NCI-H187 treated with DMSO at 0.1 percent for 48 hours (cell line): ENCODE results near the gene LDLRAD4.
"Not testable (repeated sequence)": the region's sequence is repeated elsewhere in the genome, so short reads cannot be mapped to it uniquely, and the experiment has no call there.

Experiments
- DNase-seq: peaks from one replicate; lab custom pipeline; 2025; lab: John Stamatoyannopoulos, UW

LDLRAD4 gene

DNA sequence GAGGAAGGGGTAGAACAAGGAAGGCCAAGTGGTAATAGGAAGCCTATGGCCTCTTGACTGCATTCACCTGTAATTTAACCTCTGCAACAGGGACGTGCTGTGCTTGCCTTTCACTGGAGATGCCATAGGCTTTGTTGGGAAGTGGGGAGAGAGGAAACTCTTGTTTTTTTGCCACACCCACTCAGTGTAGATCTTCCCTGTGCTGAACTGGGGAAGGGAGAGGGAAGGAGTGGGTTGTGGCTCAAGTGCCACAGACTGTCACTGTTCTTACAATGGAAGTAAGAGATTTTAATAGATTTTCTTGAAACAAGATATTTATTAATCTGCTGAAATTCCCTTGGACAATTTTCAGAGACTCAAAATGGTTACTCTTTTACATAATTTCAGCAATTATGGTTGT lies 380.5 kb downstream of the LDLRAD4 start:
- no peak for DNase-seq

DNA sequence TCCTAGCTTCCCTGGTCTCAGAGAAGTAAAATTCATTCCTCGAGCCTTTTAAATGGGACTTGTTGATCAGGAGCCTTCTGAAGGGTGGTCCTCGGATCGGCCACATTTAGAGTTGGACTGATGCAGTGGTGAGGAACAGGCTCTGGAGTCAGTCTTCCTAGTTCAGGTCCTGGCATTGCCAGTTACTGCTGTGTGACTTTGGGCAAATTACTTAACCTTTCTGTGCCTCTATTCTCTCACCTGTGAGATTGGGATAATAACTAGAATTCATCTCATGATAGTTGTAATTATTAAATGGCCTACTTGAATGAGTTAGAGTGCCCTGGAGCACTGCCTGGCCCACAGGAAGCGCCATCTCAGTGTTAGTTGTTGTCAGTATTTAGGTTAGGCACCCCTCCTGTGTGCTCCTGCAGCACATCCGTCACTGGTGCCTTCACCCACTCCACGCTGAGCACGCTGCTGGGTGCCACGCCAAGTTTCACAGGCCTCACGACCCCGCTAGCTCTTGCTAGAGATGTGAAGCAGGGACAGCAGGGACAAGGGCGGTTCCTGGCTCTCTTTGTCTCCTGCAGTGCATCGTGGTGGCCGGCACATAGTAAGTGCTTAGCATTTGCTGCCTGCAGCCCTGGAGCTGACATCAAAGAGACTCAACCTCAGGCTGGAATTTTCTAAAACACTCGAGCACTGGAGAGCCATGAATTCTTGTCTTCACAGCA lies 384.9 kb downstream of the LDLRAD4 start:
- no peak for DNase-seq

DNA sequence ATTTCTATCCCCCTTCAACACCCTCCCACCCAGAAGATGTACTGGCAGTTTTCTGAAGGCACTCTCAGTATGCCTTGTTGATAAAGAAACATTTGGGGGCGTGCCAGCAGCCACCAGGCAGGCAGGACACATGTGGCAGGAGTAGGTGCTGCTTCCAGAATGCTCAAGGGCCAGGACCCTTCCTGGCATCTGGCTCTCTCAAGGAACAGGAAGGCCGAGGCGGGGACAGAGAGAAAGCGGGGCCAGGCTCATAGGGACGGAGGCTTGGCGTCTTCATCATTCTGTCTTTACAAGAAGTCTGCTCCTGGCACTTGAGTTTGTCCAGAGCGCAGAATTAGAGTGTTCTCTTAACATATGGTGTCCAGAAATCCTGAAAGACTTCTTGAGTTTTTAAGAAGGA lies 386.2 kb downstream of the LDLRAD4 start:
- DNase-seq: no peak

DNA sequence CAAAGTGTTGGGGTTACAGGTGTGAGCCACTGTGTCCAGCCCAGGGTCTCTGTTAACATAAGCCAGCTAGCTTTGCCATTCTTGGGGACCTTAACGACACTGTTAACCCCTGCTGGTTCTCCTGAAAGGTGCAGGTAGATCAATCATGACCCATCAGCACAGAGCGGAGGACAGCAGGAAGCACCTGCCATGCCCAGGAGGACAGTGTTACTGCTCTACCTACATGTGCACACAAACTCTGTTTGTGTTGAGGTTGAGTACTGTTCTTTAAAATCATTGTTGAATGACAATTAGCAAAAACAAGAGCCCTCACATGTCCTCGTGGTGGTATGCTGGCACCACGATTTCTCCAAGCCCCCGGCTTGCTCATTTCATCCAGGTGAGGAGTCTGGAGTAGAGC lies 386.9 kb downstream of the LDLRAD4 start:
- DNase-seq: no peak

DNA sequence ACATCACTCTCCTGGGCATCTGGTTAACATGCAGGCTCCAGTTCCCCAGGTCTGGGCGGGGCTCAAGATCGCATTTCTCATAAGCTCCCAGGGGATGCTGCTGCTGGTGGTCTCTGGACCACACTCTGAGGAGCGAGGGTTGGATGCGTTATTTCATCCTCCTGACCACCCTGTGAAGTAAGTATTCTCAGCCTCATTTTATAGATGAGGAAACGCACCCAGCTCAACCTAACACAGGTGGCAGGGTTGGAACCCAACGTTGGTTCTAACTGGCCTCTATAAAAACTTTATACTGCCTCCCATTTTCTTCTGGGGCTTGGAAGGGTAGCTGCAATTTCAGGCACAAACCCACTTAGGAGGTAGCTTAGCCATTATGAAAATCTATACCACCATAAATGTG lies 387.3 kb downstream of the LDLRAD4 start:
- DNase-seq: no peak

DNA sequence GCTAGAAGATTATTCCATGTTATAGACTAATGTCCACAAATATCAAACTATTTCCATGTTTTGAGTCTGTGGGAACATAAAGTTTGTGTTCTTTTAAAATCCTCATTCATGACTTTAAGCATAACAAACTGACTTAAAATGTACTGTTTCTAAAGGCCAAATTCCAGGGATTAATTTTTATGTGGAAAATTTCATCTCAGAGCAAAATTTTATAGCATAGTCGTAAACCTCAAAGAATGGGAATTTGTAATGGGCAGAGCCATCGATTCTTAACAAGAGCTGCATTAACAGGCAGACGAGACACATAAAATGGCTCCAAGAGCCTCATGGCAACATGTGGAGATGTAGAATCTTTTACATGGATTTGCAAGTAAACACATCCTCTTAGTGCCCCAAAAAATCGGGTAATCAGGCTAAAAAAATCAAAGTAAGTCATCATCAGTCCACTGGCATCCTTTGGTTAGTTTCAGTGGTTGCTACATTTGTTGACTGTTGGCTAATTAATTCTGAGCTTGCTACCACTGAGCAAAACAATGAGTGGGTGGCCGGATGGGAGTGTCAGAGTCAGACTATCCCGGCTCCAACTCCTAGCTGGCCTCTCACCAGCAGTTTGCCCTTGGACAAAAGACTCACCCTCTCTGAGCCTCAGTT lies 388.2 kb downstream of the LDLRAD4 start:
- no peak for DNase-seq

DNA sequence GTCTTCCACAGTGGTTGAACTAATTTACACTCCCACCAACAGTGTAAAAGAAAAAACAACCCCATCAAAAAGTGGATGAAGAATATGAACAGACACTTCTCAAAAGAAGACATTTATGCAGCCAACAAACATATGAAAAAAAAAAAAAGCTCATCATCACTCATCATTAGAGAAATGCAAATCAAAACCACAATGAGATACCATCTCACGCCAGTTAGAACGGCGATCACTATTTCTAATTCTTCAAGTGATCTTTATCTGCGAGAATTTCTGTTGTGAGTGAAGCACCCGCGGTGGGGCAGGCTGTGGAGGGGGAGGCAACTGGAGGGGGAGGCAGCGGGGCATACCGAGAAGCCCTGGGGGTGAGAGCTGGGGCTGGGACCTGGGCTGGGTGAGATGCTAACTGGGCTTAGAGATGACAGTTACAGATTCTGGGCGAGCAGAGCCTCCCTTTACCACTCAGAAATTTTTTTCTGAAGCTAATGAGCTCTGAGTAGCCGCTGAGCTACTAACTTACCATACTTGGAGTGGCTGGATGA lies 389.5 kb downstream of the LDLRAD4 start:
- not testable (repeated sequence) for DNase-seq

DNA sequence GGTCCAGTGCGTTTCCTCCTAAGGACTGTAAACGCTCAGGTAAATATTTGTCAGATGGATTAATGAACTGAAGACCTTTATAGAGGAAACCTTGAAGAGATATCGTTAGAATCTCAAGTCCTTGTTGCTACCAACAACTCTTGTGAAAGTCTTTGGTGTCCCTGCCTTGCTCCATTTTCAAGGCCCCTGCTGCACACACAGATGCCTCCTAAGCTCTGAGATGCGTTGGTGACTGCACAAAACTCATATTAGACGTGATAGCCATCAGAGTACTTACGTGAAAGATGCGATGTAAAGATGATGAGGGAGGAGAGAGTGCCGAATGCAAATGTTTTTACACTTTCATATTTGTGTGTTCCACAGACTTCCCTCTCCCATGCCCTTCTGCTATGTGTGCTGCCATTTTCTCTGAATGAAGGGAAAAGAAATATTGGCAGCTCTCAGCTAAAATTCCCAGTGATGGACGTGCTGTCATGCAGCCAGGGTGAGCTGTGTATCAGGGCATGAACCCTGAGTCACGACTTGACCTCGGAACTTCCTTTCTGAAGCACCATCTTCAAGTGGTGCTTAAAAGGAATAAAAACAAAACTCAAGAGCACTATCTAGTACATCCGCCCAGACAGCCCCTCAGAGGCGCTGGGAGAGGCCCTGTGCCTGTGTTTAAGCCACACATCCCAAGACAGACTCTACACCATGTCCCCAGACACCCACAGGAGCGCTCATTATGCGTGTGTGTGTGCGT lies 390.4 kb downstream of the LDLRAD4 start:
- DNase-seq: no peak

DNA sequence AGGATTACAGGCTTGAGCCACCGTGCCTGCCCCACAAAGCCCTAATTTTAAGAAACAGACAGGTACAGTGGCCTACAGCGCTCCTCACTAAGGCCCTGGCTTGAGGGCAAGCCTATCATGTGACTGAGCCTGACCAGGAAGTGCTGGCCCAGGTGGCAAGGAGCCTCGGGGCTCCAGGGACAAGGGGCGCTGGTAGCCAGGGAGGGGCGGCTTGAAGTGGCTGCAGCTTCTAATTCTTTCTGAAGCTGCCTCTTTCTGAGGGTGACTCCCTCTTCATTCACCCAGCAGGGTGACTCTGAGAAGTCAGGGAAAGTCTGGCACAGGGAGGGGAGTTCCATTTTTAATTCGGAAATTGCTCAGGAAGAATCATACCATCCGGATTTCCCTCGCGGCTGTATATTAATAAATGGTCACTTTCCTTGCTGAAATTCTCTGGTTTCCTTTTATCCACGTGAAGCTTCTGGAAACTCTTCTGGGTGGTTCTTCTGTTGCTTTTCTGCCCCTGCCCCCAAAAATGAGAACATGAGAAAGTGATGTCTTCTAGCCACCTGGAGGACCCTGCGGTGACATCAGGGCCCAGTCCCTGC lies 392.1 kb downstream of the LDLRAD4 start:
- DNase-seq: no peak

DNA sequence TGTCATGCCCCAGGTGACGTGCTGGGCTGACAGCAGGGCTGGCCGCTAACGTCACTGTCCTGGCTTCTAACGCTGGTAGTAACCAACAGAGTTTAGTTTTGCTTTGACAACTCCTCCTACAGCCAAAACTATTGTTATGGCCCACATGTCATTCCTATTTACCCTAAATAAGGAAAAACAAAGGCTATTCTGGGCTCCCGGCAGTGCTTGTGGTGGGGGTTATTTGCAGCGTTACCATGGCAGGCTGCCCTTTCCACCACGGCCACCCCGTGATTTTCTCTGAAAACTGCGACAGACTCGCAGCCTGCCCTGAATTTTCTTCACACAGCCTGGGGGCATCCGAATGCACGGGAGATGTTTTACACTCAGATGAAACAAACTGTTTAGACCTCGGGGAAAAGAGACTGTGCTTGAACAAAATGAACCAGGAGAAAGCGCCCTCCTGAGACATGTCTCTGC lies 392.6 kb downstream of the LDLRAD4 start:
- DNase-seq: no peak

DNA sequence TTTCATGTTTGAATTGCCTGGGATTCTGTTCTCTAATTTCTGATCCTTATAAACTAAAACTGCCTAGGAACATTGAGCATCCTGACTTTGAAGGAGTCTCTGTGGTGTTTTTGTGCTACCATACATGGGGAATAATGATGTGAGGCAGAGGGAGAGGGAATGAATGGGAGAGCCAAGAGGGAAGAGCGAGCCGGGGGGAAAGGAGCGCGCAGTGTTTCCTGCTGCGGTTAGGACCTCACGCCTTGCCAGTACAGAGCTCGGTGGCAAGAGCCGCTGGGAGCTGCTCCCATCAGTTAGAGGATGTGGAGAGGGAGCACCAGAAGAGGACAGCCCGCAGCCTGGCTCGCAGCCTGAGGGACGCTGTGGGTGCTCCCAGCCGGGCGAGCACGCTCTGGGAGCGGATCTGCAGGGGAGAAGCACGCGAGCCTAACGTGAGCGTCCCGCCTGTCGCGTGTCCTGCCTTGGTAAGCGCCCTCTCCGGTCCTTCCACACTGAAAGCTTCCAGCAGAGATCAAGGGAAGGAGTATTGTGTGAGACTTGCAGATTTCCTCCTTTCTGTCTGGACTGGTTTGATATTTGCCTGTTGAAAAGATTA lies 393.1 kb downstream of the LDLRAD4 start:
- no peak for DNase-seq

DNA sequence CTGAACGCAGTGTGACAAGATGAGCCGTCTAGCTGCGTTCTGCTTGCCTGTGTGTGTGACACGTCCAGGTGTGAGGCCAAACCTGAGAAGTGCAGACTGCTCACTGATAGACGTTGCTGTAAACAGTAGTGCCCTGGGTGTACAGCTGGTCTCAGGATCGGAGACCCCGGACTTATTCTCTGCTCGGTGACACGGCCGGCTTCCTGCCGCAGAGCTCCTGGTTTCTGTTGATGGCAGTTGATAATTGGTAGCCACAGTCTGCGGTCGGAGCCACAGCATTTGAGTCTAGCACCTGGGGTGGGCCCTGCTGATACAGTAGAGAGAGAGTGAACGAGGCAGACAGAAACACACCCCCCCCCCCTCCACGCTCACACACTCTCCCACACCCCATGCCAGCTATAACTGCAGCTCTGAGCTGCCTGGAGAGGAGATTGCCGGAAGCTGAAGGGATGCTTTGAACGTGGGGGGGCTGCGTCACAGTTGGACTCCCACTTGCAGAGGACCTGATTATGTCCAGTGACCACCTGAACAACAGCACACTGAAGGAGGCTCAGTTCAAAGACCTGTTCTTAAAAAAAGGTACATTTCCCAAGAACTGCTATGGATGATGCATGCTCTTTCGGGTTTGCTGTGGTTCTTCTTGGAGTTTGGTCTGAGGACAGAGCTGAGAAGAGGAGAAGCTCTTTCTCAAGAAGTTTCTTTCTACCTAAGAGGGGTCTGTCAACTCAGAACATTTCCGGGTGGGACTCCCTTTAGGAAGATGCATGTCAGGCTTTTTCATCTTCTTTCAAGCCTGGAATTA lies 393.8 kb downstream of the LDLRAD4 start:
- DNase-seq: no peak

DNA sequence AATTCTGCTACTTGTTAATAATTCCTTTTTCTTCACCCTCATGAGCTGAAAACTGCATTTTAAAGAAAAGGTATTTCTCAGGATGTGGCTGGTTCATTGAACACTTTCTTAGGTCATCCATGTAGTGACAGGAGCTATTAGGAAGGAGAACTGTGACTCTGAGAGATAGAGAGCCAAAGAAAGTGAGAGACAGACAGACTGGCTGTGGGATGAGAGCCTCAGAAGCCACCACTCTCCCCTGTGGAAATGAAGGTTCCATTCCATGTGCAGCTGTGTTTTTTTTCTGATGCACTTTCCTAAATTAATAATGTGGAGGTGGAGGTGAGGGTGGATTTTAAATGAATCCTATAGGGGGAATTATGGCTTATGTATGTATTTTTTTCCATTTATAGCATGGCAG lies 394.5 kb downstream of the LDLRAD4 start:
- no peak for DNase-seq

DNA sequence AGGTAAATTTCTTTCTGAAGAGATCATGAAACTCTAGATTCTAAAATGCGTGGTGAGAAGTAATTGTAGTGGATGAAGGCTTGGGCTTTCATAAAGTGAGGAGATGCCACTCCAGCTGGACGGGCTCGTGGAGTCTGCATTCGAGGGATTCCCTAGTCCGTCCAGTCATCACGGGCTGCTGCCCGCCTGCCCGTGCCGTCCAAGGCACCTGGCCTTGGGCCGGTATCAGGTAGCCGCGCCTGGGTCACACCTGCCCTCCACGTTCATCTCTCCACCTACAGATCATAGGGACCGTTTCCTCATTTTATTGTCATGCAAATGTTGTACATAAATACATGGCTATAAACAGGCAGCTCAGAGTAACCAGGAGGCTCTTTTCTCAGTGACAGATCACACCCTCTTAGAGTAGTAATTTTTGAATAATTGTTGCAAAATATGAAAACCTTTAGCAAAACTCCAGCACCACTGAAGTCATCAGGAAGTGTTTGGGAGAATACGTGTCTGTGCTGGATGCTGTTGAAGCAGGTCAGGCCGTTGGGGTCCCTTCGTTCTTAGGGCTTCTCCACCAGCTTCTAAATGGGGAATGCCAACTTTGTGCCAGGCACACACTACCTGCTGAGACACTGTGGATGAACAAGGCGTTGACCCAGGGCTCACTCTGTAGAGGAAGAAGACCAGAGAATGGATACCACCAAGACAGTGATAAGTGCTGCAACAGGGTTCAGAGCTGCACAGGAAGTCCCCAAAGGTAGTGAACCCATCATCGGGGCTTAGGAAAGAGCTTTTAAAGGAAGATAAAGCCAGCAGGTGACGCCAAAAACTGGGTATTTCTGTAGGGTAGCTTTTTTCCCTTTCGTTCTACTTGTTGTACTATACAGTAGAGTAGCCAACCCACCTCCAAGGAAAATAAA lies 395.3 kb downstream of the LDLRAD4 start:
- DNase-seq: no peak

DNA sequence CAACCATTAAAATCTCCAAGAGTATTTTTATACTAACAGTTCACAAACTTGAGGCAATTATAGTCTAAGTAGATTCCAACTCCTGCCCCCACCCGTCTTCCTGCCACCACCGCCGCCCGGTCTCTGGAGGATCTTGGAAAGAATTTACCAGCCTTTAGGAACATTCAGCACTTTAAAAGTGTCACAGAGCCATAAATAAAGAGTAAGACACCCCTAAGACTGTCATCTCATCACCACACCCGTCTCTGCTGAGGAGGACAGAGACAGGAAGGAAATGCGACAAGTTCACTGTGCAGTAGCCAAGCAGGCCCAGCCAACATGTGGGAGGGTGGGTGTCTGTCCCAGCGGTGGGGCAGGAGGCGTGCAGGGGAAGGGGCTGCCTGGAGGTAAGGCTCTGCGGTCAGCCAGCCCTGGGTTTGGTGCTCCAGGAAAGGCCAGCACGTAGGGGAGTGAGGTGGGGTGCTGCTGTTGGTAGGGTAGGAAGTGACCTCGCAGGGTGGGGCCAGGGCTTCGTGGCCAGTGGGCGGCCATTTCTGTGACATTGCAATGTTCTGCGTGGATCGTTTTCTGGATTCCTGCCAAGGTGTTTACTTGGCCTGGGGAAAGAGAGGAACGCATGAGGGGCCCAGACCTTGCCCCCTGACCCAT lies 396.2 kb downstream of the LDLRAD4 start:
- no peak for DNase-seq

DNA sequence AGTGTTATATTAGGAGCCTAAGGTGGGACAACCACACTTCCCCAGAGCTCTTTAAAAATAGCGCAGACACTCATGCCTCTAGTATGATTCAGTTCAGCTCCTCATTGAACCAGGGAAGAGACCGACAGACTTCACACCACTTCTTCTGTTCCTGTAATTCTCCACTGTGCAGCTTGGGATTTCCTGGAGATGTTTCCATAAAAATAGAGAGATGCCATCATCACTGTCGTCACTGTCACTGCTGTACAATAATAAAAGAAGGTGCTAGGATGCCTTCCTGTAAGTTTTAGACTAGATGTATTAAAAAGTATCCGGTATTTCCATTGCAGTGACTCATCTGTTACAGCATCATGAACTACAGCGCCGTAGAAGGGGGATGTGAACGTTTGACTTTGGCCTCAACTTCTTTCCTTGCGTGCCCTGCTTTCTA lies 396.9 kb downstream of the LDLRAD4 start:
- no peak for DNase-seq

DNA sequence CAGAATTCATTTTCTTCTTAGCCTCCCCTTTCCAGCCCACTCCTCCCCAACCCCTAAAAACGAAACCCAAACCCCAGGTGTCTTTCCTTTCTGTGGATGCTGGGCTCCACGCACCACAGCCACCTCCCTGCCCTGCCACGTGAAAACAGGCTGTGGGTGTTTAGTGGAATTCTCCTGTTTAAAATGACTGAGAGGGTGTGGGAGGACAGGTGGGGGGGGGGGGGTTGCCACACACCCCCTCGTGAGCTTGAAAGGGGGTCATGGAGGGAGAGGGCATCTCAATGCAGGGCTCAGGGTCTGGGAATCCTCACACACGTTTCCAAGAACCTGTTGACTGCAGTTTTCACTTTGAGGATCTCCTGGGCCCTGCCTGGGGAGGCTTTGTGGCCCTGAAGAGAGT lies 397.5 kb downstream of the LDLRAD4 start:
- no peak for DNase-seq

DNA sequence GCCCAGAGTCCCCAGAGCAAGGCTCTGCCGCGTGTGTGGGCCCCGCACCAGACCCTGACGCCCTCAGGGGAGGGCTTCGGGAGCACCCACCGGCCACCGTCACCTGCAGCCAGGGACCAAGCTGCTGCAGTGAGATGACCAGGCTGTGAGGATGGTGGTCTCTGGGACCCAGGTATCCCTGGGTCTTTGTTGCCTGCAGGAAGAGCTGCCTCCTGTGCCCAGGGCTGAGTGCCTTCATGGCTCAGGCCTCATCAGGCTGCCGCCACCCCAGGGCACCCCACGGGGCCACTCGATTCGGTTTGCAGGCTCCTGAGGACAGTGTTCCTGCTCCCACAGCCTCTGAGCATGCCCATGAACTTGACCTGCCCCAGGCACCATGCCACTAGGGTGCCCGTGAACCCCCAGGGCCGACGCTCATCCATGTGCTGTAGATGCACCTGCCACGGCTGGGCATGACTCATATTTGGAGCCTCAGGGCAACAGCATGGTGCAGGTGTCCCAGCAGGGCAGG lies 398.0 kb downstream of the LDLRAD4 start:
- DNase-seq: no peak

DNA sequence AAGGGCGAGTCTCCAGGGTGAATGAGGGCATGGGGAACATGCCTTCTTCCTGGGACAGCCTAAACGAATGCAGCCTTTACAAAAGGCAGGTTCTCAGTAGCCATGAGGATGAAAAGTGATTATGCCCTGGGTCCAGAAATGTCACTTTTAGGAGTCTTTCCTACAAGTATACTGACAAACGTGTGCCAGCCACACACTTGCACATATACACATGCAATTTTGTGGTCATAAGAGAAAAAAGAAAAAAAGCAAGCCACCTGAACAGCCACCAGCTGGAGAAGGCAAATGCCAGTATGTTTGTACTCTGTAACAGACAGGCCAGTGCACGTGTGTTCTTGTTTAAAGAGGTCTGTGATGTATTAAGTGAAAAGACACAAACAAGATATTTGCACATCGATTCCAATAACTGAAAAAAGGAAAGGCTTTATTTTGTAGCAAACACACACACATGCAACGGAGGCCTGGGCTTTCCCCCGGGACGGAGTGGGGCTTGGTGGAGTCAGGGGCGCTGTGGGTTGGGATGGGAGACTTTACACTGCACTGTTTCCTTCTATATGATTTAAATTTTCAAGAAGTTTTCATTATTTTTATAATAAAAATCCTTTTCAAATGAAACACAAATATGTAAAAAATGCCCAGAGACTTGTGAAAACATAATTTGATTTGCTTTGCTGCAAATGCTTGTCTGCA lies 399.4 kb downstream of the LDLRAD4 start:
- DNase-seq: no peak
